HuH-7 (cell line): Measurements from ENCODE around the gene LRTM2.
A peak's percentile ranks its signal among the peaks of the same experiment; 100 is the strongest.

Experiments
- DNase-seq: peaks from one replicate; pipeline ENCODE4 v3.0.0; 2011; ENCODE audit warnings: low spot score

LRTM2 gene

GRCh38 chr12:1830401-1830845 lies 10.1 kb downstream of the LRTM2 start:
- DNase-seq: no peak

GRCh38 chr12:1830981-1831963 lies 10.9 kb downstream of the LRTM2 start:
- peak; percentile 83 for DNase-seq

GRCh38 chr12:1832801-1833595 lies 12.6 kb downstream of the LRTM2 start:
- DNase-seq: no peak

- DNase-seq: no peak
Observed at GRCh38 chr12:1833596-1834028, 13.2 kb downstream of the LRTM2 start.

GRCh38 chr12:1834186-1834925 lies 14.0 kb downstream of the LRTM2 start:
- DNase-seq: no peak

GRCh38 chr12:1835211-1836131 lies 15.1 kb downstream of the LRTM2 start:
- DNase-seq: no peak

DNA sequence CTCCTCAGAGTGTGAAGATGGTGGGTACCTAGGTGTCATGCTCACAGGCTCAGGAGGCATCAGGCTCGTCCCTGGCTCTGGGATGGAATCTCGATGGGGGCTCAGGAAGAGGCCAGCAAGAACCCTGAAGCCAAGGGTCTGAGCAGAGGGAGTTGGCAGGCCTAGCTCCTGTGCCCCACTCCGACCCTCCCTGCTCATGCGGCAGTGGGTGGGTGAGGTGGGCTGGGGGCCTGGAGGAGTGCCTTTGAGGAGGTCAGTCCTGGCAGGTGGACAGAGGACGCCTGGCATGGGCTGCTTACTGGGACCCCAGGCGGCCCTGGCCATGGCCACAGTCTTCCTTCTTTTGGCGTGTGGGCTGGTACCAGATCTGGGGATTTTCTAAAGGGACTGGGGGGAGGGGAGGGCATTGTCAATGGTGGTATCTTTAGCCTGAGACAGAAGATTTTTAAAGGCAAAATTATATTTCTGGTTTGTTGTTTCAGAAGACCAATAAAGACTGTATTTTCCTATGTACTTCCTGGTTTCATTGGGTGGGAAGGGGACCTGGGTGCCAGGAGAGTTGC lies 16.0 kb downstream of the LRTM2 start:
- no peak for DNase-seq

DNA sequence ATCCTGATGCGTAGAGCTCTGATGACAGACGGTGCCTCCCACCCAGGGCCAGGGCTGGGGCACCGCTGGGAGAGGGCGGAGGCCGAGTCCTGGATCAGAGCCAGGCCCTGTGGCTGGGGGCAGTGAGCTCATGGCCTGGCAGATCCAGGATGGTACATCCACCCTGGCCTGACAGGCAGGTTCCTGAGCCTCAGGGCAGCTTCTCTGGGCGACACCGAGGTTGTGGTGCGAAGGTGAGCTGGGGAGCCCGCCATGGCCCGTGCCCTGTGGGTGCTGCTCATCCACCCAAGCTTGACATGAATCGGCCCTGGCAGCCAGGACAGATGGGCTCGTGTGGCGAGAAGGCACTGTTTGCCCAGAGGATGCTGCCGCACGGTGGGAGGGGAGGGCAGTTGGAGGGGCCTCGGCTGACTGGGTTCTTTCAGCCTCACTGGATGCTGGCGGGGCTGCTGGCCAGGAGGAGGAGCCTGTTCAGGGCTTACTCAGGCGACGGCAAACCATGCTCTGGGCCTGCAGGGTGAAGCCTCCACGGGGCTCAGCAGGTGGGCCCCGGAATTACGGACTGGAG lies 16.6 kb downstream of the LRTM2 start:
- no peak for DNase-seq

GRCh38 chr12:1837541-1838204 lies 17.3 kb downstream of the LRTM2 start:
- DNase-seq: peak; percentile 53

DNA sequence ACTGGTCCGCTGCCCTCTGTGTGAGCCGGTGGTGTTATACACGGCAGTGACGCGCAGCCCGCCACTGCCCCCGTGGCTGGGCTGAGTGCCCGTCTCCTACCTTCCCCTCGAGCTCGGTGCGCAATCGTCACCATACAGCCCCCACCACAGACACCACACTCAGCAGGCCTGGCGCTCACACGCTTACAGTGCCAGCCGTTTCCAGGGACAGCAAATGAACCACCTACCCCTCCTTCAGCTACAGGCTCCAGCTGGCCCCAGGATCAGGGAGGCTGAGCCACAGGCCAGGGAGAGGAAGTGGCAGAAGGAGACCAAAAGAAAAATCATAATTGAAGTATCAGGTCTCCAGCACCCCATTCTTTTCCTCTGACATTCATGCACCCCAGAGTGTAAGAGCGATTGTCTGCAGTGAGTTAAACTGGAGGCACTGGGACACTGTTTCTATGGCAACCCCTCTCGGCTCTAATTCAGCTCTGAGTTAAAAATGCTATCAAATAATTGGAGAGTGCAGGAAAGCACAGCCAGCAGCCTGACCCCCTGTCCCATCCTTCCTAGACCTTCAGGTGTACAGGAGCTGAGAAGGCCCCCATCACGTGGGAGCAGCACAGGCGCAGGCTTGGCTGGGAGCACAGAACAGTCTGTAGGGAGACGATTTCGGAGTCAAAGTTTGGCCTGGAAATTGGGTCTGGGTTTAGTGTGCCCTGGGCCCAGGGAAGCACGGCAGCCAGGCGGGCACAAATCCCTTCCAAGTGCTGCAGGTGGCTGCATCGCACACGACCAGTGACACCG lies 18.0 kb downstream of the LRTM2 start:
- no peak for DNase-seq

GRCh38 chr12:1838994-1839365 lies 18.6 kb downstream of the LRTM2 start:
- no peak for DNase-seq

DNA sequence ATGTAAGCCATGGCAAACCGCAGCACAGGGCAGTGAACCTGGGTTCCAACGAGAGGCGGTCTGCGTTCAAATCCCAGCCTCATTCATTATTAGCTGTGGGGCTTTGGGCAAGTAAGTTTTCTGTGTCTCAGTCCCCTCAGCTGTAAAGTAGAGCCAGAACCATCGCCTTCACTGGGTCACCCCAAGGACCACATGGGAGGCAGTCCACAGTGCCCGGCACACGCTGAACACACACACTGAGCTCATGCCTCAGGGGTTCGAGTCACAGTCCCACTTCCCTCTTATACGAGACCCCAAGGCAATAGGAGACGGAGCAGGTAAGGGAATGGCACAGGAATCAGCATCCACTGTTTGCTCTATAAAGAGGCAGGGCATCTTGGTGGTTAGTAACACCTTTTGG lies 19.1 kb downstream of the LRTM2 start:
- DNase-seq: no peak

GRCh38 chr12:1839956-1840951 lies 19.9 kb downstream of the LRTM2 start:
- DNase-seq: no peak

DNA sequence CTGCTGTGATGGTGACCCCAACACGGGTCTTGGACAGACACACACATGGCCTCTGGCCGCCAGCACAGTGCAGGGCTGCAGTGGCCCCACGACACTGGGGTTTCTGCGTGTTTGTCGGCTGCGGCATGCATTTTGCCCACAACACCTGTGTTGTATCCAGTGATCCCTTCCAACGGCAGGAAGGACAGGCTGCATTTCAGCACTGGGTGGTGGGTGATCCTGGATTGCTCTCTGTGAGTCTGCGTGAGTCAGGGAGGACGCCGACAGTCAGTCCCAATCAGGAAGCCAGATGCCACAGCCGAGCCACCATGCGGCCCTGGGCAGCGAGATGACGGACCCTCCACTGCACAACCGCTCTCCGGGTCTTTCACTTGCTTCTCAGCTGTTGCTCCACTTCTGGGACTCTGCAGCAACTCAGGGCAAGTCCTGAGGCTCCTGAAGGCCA lies 20.6 kb downstream of the LRTM2 start:
- DNase-seq: no peak

DNA sequence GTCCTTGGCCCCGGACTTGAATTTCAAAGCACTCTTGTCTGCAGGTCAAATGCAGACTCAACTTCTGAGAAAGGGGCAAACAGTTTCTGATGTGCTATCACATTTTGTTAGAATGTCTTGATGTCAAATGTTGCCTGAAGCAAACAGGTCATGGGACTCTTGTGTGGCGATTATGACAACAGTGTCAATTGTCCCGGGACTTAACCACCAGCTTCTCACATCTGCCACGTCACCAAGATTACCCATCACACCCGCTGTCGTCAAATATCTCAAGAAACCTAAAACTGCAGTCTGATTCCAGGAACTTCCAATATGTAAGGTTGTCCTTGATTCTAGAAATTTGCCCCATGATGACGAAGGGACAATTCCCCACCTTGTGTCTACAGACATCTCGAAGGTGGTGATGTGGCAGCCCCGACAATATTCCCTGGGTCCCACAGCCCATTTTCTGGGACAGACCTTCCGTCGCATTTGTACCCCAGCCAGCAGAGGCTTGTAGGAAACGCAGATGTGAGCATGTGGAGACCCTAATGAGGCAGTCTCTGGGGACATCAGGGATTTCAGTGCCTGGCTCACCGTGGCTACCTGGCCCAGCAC lies 21.3 kb downstream of the LRTM2 start:
- no peak for DNase-seq

GRCh38 chr12:1842183-1842904 lies 22.0 kb downstream of the LRTM2 start:
- no peak for DNase-seq
